Pancreas (tissue), 10 donors: ENCODE results near the gene RNF11. TPM values are rescaled to one million over a fixed set of nuclear protein-coding genes. Genes with fewer than 3 reads are reported as not detected.

ENCODE experiments used
- ATAC-seq, 4 donors: fragments of 200-7000 bp; cut with Tn5 transposase; one replicate each; pipeline versions ENCODE4 v1.8.0 to v1.9.1; 2020; ENCODE audit warnings: mild to moderate bottlenecking in 4 of 4, moderate library complexity in 4 of 4
- DNase-seq, 6 donors: peaks; one replicate each; pipeline ENCODE4 v3.0.0-alpha.2; 2020
- FAIRE-seq: peaks from 2 replicates; lab custom pipeline; 2012; peaks lifted over from hg19 to GRCh38; lab: Jason Lieb, UNC
- H3K27ac ChIP-seq, 4 donors: fragments of 200-600 bp; sonication (generic); 1 replicate in 3 of 4; 2 replicates in 1 of 4; pipeline versions ENCODE4 v1.5.0 to v1.8.0; 2020
- H3K27me3 ChIP-seq, 4 donors: fragments of 200-600 bp; one replicate each; pipeline ENCODE4 v1.8.0; 2021
- H3K36me3 ChIP-seq, 3 donors: fragments of 200-600 bp; sonication (generic) in 1 of 3; one replicate each; pipeline versions ENCODE4 v1.5.0 to v1.8.0; 2020 to 2021
- H3K4me1 ChIP-seq, 3 donors: fragments of 200-600 bp; one replicate each; pipeline ENCODE4 v1.8.0; 2021
- H3K4me3 ChIP-seq, 4 donors: fragments of 200-600 bp; sonication (generic) in 2 of 4; one replicate each; pipeline versions ENCODE4 v1.5.0 to v1.8.0; 2020 to 2021
- H3K9me3 ChIP-seq, 4 donors: fragments of 200-600 bp; one replicate each; pipeline ENCODE4 v1.8.0; 2021
- WGBS, 2 donors: extraction: QIAGEN DNeasy Blood & Tissue Kit; methylation state at CpG; one replicate each; pipeline ENCODE4 v1.1.7; 2013; 5-methylcytosine and 5-hydroxymethylcytosine counted together
- intact Hi-C, 3 donors: fragments of 100-400 bp; cut with DNase I; formaldehyde crosslinking; loops; one replicate each; pipeline versions ENCODE4 v1.11.1 to v1.14.2; 2022
- polyA plus RNA-seq, 2 donors: library from polyadenylated mRNA; stranded (reverse); fragments of 200-250 nt; gene quantifications; one replicate each; pipeline ENCODE4 v1.2.3, GENCODE V29; 2013
- total RNA-seq, 6 donors: library from RNA; stranded (reverse); fragmentation: NEBNext Ultra II Directional in 4 of 6; extraction: Animal tissue kit (Norgen Biotek cat#: 25700) in 4 of 6; gene quantifications; one replicate each; pipeline versions ENCODE4 v1.2.1 to v1.2.4, GENCODE V29; 2021 to 2023
- TF ChIP-seq, protein P1 (sequence below), 4 donors: fragments of 200-600 bp; sonication (generic) in 3 of 4; IDR thresholded peaks; one replicate each; pipeline versions ENCODE4 v1.5.0 to v1.8.0; 2021; ENCODE audit warnings: antibody characterized with exemption in 4 of 4
- donor health status: healthy with polysubstance abuse.
- donor health status: DM: no; HTN: no; CAD: no; lungs with moderate emphysema.
- donor health status: DM: no; HTN: no; CAD: no.
- donor health status: control.
- donor health status: control.
- donor health status: Bipolar disorder and iron deficiency.
- donor health status: DM: yes; HTN: yes; CAD: no.
- donor health status: DM: no; HTN: no; CAD: no.
- donor health status: DM: no; HTN: no; CAD: no.
- donor health status: DM: yes; HTN: yes; CAD: no.

RNF11 gene
- total and polyA plus RNA-seq, 8 donors: 19.8 to 51.8 (median 30.7) TPM

DNA sequence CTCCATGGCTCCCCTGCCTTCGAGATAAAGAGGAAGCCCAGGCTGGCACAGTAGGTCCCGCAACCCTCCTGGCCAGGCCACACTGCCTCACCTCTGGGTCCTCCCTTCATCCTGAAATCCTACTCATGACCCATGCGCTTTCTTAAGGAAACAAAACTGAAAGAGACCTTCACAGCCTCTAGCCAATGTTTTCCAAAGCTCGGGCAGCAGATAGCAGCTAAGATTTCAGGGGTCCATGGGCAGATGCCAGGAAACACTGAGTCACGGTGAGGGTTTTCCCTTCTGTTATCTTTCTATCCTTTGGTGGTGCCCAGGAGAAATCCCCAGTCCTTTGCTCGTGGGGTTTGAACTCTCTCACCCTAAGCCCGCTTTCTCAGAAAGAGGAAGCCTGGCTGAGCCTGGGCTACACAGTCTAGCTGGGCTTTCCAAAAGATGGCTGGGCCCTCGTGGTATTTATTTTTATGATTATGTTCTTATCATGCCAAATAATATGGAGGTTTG, 67.7 kb downstream of the RNF11 start:
- FAIRE-seq (no peak), DNase-seq (no peak), ATAC-seq (peak in 2 of 4 donors; percentile 20 to 38)
- Histone ChIP-seq H3K4me3 (no peak overlapping the region), H3K27me3 (no peaks in the 10 kb centered on the region), H3K4me1 (peaks cover 6 to 22% (median 11%) of the 10 kb centered on the region in 3 donors), H3K9me3 (no peaks in the 10 kb centered on the region), H3K36me3 (no peaks in the 10 kb centered on the region), H3K27ac (no peak overlapping the region)
- TF ChIP-seq, protein P1, sequence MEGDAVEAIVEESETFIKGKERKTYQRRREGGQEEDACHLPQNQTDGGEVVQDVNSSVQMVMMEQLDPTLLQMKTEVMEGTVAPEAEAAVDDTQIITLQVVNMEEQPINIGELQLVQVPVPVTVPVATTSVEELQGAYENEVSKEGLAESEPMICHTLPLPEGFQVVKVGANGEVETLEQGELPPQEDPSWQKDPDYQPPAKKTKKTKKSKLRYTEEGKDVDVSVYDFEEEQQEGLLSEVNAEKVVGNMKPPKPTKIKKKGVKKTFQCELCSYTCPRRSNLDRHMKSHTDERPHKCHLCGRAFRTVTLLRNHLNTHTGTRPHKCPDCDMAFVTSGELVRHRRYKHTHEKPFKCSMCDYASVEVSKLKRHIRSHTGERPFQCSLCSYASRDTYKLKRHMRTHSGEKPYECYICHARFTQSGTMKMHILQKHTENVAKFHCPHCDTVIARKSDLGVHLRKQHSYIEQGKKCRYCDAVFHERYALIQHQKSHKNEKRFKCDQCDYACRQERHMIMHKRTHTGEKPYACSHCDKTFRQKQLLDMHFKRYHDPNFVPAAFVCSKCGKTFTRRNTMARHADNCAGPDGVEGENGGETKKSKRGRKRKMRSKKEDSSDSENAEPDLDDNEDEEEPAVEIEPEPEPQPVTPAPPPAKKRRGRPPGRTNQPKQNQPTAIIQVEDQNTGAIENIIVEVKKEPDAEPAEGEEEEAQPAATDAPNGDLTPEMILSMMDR (IDR thresholded peaks at IDR 0.05): no peak
- intact Hi-C loops: no loop called here
- WGBS, 2 donors: 66% methylated on average over 8 of the region's 8 CpGs

DNA sequence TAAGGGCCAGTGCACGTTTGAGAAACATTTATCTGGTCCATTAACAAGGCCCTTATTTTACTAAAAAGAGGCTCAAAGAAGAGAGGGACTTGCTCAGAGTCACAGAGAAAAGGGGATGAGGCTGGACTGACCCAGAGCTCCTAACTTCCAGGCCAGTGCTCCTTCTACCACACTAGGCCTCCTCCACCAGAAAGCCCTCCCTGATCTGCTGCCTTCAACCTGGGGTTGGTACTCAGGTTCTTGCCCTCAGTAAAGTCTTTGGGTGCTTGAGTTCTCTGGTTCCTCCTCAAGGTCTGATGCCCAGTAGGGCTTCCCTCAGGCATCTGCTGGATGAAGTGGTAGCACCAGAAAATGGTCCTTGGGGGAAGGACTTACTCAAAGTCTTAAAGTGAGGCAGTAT, 68.3 kb downstream of the RNF11 start:
- 62 to 65% methylated on average over 1 of the region's 1 CpG for WGBS, 2 donors
- Histone ChIP-seq H3K4me1 (peaks cover 6 to 22% (median 11%) of the 10 kb centered on the region in 3 donors), H3K27me3 (no peaks in the 10 kb centered on the region), H3K27ac (peak overlapping the region in 1 of 4 donors; percentile 61), H3K4me3 (no peak overlapping the region), H3K36me3 (no peaks in the 10 kb centered on the region), H3K9me3 (no peaks in the 10 kb centered on the region)
- no peak for DNase-seq
- intact Hi-C loops: no loop called here
- TF ChIP-seq, protein P1 (IDR thresholded peaks at IDR 0.05): no peak
- ATAC-seq: no peak
- no peak for FAIRE-seq

DNA sequence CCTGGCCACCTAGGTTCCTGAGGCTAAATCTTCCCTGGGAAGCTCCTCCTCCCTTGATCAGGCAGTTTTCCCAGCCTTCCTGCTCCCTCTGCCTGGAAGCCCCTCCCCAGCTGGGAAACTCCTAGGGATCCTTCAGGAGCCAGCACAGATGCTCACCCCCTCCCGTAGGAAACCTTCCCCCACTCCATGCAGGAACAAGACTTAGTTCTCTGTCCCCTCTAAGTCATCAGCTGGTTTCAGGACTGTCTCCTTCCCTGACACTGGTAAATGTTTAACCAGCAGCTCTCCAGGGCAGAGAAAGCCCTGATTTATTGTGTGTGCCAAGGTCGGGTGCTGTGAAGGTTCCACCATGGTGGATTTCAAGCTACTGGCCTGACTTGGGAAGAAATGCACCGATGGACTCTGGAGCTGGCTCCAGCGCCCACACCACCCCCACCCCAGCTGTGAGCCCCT, 69.3 kb downstream of the RNF11 start:
- Histone ChIP-seq H3K27me3 (no peaks in the 10 kb centered on the region), H3K9me3 (no peaks in the 10 kb centered on the region), H3K36me3 (no peaks in the 10 kb centered on the region), H3K4me1 (peaks cover 6 to 22% (median 11%) of the 10 kb centered on the region in 3 donors), H3K4me3 (no peak overlapping the region), H3K27ac (peak overlapping the region in 2 of 4 donors; percentile 34 to 61)
- FAIRE-seq (no peak), DNase-seq (peak in 2 of 6 donors; percentile 45 to 68), ATAC-seq (peak; percentile 77 to 90 (median 84))
- intact Hi-C loops: no loop called here
- 27 to 28% methylated on average over 4 of the region's 4 CpGs for WGBS, 2 donors
- TF ChIP-seq, protein P1 (IDR thresholded peaks at IDR 0.05): no peak

DNA sequence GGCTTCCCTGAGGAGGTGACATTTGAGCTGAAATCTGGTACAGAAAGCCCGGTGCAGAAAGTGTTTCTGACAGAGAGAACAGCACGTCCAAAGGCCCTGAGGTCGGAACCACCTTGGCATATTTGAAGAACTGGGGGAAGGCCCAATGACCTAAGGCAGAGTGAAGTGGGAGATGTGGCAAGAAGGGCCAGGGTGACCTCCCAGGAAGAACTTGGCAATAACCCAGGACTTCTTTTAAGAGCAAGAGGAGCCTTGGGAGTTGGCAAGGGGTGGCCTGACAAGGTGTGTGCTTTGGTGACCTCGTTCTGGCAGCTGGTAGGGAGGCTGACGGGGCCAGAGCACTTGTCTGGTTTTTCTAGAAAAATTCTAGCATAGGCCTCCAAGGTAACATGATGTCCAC, 70.9 kb downstream of the RNF11 start:
- intact Hi-C loops: no loop called here
- no peak overlapping the region for H3K27ac ChIP-seq
- no peaks in the 10 kb centered on the region for H3K9me3 ChIP-seq
- no peak for FAIRE-seq
- TF ChIP-seq, protein P1 (IDR thresholded peaks at IDR 0.05): no peak
- H3K27me3 ChIP-seq: no peaks in the 10 kb centered on the region
- peaks cover 0 to 9% (median 0%) of the 10 kb centered on the region in 3 donors for H3K36me3 ChIP-seq
- no peak for ATAC-seq
- peaks cover 6 to 22% (median 11%) of the 10 kb centered on the region in 3 donors for H3K4me1 ChIP-seq
- DNase-seq: no peak
- 85 to 91% methylated on average over 5 of the region's 5 CpGs for WGBS, 2 donors
- H3K4me3 ChIP-seq: no peak overlapping the region

DNA sequence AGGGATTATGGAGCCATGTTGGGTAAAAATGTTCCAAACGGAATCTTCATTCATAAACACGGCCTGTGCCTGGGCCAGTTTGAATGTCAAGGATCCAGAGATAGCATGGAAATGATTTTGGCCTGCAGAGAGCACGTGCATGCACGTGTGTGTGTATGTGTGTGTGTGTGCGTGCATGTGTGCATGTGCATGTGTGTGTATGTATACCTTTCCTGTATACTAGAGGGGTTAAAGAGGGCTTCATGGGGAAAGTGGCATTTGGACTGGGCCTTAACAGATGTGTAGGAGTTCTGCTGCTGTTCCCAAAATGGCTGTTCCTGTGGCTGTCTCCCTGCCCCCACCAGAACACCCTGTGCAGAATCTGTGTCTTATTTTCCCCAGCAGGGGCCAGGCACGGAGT, 72.6 kb downstream of the RNF11 start:
- H3K4me3 ChIP-seq: no peak overlapping the region
- FAIRE-seq (no peak), DNase-seq (no peak), ATAC-seq (no peak)
- no peaks in the 10 kb centered on the region for H3K27me3 ChIP-seq
- WGBS, 2 donors: 93% methylated on average over 6 of the region's 6 CpGs
- H3K36me3 ChIP-seq: peaks cover 0 to 11% (median 0%) of the 10 kb centered on the region in 3 donors
- TF ChIP-seq, protein P1 (IDR thresholded peaks at IDR 0.05): no peak
- intact Hi-C loops: no loop called here
- no peak overlapping the region for H3K27ac ChIP-seq
- no peaks in the 10 kb centered on the region for H3K9me3 ChIP-seq
- peaks cover 8 to 24% (median 11%) of the 10 kb centered on the region in 3 donors for H3K4me1 ChIP-seq
